ENCODE measurements around the gene CSNK2A1. TPM values are rescaled to one million over a fixed set of nuclear protein-coding genes. Genes with fewer than 3 reads are reported as not detected.

CSNK2A1 gene
- total and polyA plus RNA-seq, 11 donors = 30.3 to 136 (median 119) TPM

DNA sequence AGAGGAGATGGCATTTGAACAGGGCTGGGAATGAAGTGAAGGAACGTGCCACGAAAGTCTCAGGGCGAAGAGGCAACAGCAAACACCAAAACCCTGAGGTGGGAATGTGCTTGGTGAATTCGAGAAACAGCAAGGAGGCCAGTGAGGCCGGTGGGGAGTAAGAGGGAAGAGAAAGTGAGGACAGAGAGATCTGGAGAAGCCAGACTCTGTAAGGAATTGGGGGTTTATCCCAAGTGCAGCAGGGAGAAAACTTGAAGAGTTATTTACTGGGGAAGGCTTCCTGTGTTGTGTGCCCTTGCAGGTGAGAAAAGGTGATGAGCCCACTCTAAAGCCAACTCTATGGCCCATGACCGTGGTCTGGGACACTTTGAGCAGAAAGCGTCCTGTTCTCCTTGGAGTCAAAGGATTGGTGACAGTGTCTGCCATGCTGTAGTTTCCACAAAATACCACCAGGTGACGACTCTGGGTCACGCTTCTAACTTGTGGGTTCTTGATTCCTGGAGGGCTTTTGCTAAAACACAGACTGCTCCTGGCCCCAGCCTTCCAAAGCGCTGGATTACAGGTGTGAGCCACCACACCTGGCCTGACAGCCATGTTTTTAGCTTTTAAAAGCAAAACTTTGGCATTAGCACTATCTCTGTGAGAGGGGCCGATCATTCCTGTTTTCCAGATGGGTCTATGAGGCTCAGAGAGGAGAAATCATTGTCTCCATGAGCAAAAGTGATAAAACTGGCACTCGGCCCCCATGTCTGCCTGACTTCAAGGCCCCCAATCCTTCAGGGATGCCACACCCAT is 18.0 kb upstream of the CSNK2A1 start:
- peak in 4 of 5 donors; percentile 66 to 76 (median 71) for DNase-seq
- H3K27ac ChIP-seq = no peak overlapping the region
- ATAC-seq = peak; percentile 70 to 90 (median 80)

GRCh38 chr20:560680-561079 is 17.1 kb upstream of the CSNK2A1 start:
- Histone ChIP-seq H3K36me3 (no peaks in the 10 kb centered on the region), H3K27ac (no peak overlapping the region), H3K27me3 (no peaks in the 10 kb centered on the region), H3K9me3 (no peaks in the 10 kb centered on the region), H3K4me3 (no peak overlapping the region), H3K4me1 (peaks cover 0 to 23% (median 2%) of the 10 kb centered on the region in 12 donors)
- ATAC-seq = no peak
- no peak for DNase-seq
- intact Hi-C loops (cut with DNase I) = loop anchor here (1.0 to 10.0 kb wide), 13 partner anchors 47 to 206 kb away; no protein-coding TSS in a partner anchor
- 46 to 59% (median 55%) methylated on average over 2 of the region's 2 CpGs for WGBS, 4 donors
- TF ChIP-seq POLR2A (IDR thresholded peaks at IDR 0.05) = no peak
- TF ChIP-seq, protein P1, sequence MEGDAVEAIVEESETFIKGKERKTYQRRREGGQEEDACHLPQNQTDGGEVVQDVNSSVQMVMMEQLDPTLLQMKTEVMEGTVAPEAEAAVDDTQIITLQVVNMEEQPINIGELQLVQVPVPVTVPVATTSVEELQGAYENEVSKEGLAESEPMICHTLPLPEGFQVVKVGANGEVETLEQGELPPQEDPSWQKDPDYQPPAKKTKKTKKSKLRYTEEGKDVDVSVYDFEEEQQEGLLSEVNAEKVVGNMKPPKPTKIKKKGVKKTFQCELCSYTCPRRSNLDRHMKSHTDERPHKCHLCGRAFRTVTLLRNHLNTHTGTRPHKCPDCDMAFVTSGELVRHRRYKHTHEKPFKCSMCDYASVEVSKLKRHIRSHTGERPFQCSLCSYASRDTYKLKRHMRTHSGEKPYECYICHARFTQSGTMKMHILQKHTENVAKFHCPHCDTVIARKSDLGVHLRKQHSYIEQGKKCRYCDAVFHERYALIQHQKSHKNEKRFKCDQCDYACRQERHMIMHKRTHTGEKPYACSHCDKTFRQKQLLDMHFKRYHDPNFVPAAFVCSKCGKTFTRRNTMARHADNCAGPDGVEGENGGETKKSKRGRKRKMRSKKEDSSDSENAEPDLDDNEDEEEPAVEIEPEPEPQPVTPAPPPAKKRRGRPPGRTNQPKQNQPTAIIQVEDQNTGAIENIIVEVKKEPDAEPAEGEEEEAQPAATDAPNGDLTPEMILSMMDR (IDR thresholded peaks at IDR 0.05) = peak in 1 of 12 donors; percentile 12

More for the DNA sequence above, 18.0 kb upstream of the CSNK2A1 start:
- H3K4me3 ChIP-seq = no peak overlapping the region
- intact Hi-C loops (cut with DNase I) = loop anchor here (1.0 to 10.0 kb wide), 14 partner anchors 46 to 207 kb away; no protein-coding TSS in a partner anchor
- H3K36me3 ChIP-seq = no peaks in the 10 kb centered on the region
- H3K27me3 ChIP-seq = no peaks in the 10 kb centered on the region
- TF ChIP-seq, protein P1 (IDR thresholded peaks at IDR 0.05) = peak; percentile 91 to 100 (median 99)
- TF ChIP-seq POLR2A (IDR thresholded peaks at IDR 0.05) = no peak
- 27 to 42% (median 32%) methylated on average over 11 to 12 of the region's 12 CpGs for WGBS, 4 donors
- no peaks in the 10 kb centered on the region for H3K9me3 ChIP-seq
- peaks cover 0 to 20% (median 1%) of the 10 kb centered on the region in 12 donors for H3K4me1 ChIP-seq

GRCh38 chr20:558117-558516 is 14.5 kb upstream of the CSNK2A1 start:
- Histone ChIP-seq H3K9me3 (no peaks in the 10 kb centered on the region), H3K27ac (no peak overlapping the region), H3K36me3 (no peaks in the 10 kb centered on the region), H3K4me3 (no peak overlapping the region), H3K4me1 (peaks cover 0 to 27% (median 4%) of the 10 kb centered on the region in 12 donors), H3K27me3 (no peaks in the 10 kb centered on the region)
- TF ChIP-seq POLR2A (IDR thresholded peaks at IDR 0.05) = no peak
- TF ChIP-seq, protein P1 (IDR thresholded peaks at IDR 0.05) = no peak
- intact Hi-C loops (cut with DNase I) = no loop called here
- DNase-seq (no peak), ATAC-seq (no peak)
- 78 to 96% (median 93%) methylated on average over 3 of the region's 3 CpGs for WGBS, 4 donors

- DNase-seq (no peak), ATAC-seq (no peak)
- H3K4me3 ChIP-seq = no peak overlapping the region
- no peak overlapping the region for H3K27ac ChIP-seq
- no peaks in the 10 kb centered on the region for H3K27me3 ChIP-seq
- TF ChIP-seq POLR2A (IDR thresholded peaks at IDR 0.05) = no peak
- TF ChIP-seq, protein P1 (IDR thresholded peaks at IDR 0.05) = no peak
- peaks cover 0 to 23% (median 1%) of the 10 kb centered on the region in 12 donors for H3K4me1 ChIP-seq
- no peaks in the 10 kb centered on the region for H3K9me3 ChIP-seq
- intact Hi-C loops (cut with DNase I) = no loop called here
- no peaks in the 10 kb centered on the region for H3K36me3 ChIP-seq
- WGBS, 4 donors = 98 to 100% (median 98%) methylated on average over 2 of the region's 2 CpGs
Observed at GRCh38 chr20:556984-557383, 13.4 kb upstream of the CSNK2A1 start.
